Liver (tissue), 2 donors: Measurements from ENCODE around the gene KCNMA1.

Source experiments
- MAX ChIP-seq: IDR thresholded peaks from 2 replicates; pipeline ENCODE4 v1.6.1; 2016; ENCODE audit warnings: antibody characterized with exemption
- TF ChIP-seq, protein P1 (sequence below): fragments of 150-350 bp; IDR thresholded peaks from 2 replicates; pipeline ENCODE4 v1.5.1; 2017; ENCODE audit warnings: improper control_type of control experiment, low read depth, low read length; ENCODE audit not compliant: missing input control
- donor health status: healthy.

DNA sequence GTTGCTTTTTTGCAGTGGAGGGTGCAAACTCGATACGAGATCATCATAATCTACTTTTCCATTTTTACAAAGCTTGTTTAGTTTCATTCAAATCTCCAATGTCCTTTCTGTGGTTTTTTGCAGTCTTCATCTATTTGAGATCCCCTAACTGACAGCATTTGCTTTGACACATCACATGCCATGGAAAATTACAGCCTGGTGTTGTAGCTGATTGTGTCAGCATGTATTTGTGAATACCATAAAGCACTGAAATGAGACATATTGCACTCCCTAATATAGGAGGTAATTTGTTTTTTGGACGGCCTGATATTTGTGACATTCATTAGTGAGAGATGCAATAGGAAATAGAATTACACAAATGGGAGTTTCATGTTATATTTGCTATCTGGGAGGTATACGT lies 620.8 kb downstream of the KCNMA1 start:
- TF ChIP-seq, protein P1, sequence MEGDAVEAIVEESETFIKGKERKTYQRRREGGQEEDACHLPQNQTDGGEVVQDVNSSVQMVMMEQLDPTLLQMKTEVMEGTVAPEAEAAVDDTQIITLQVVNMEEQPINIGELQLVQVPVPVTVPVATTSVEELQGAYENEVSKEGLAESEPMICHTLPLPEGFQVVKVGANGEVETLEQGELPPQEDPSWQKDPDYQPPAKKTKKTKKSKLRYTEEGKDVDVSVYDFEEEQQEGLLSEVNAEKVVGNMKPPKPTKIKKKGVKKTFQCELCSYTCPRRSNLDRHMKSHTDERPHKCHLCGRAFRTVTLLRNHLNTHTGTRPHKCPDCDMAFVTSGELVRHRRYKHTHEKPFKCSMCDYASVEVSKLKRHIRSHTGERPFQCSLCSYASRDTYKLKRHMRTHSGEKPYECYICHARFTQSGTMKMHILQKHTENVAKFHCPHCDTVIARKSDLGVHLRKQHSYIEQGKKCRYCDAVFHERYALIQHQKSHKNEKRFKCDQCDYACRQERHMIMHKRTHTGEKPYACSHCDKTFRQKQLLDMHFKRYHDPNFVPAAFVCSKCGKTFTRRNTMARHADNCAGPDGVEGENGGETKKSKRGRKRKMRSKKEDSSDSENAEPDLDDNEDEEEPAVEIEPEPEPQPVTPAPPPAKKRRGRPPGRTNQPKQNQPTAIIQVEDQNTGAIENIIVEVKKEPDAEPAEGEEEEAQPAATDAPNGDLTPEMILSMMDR, result no peak
- no peak for TF ChIP-seq MAX
